GM19328 (cell line): ENCODE results near the gene PALS2.

Experiments
- ATAC-seq: cut with Tn5 transposase; IDR thresholded peaks from one replicate; pipeline ENCODE4 v1.9.1; 2021; ENCODE audit warnings: mild to moderate bottlenecking, moderate library complexity; ENCODE audit not compliant: unreplicated experiment

The PALS2 gene

GRCh38 chr7:24572997-24573553, at the start of gene PALS2:
Gene PALS2, plus strand, starts transcription at chr7:24573452. Its CDS starts 50,216 bp downstream, at chr7:24623668.
- peak; percentile 53 for ATAC-seq

GRCh38 chr7:24531255-24531654, 42.0 kb upstream of the PALS2 start:
- ATAC-seq: no peak

- no peak for ATAC-seq
Measured at GRCh38 chr7:24536682-24537081, 36.6 kb upstream of the PALS2 start.

GRCh38 chr7:24540956-24541355, 32.3 kb upstream of the PALS2 start:
- ATAC-seq: no peak

GRCh38 chr7:24545215-24545614, 28.0 kb upstream of the PALS2 start:
- no peak for ATAC-seq

GRCh38 chr7:24548390-24548789, 24.9 kb upstream of the PALS2 start:
- ATAC-seq: no peak

- no peak for ATAC-seq
Measured at GRCh38 chr7:24549991-24550390, 23.3 kb upstream of the PALS2 start.

GRCh38 chr7:24555184-24555583, 18.1 kb upstream of the PALS2 start:
- ATAC-seq: no peak

- no peak for ATAC-seq
Measured at GRCh38 chr7:24555719-24556118, 17.5 kb upstream of the PALS2 start.

GRCh38 chr7:24560772-24561171, 12.5 kb upstream of the PALS2 start:
- no peak for ATAC-seq

GRCh38 chr7:24566274-24566673, 7.0 kb upstream of the PALS2 start:
- ATAC-seq: no peak

GRCh38 chr7:24570983-24571382, 2.3 kb upstream of the PALS2 start:
- ATAC-seq: no peak

- ATAC-seq: no peak
Measured at GRCh38 chr7:24572016-24572392, 1.2 kb upstream of the PALS2 start.

GRCh38 chr7:24572393-24572996, 757 bp upstream of the PALS2 start:
- no peak for ATAC-seq

GRCh38 chr7:24573554-24574338, 494 bp downstream of the PALS2 start:
- ATAC-seq: peak; percentile 37

- no peak for ATAC-seq
Measured at GRCh38 chr7:24574386-24574785, 1.1 kb downstream of the PALS2 start.

- ATAC-seq: no peak
Measured at GRCh38 chr7:24574950-24575349, 1.7 kb downstream of the PALS2 start.

- ATAC-seq: no peak
Measured at GRCh38 chr7:24576171-24577025, 3.1 kb downstream of the PALS2 start.

GRCh38 chr7:24578052-24578451, 4.8 kb downstream of the PALS2 start:
- no peak for ATAC-seq

- ATAC-seq: no peak
Measured at GRCh38 chr7:24580283-24580946, 7.2 kb downstream of the PALS2 start.

- no peak for ATAC-seq
Measured at GRCh38 chr7:24582166-24582565, 8.9 kb downstream of the PALS2 start.
